HG02588 (cell line): ENCODE measurements around the gene BORCS8.

ENCODE experiments used
- ATAC-seq: cut with Tn5 transposase; IDR thresholded peaks from one replicate; pipeline ENCODE4 v1.9.1; 2021; ENCODE audit warnings: mild to moderate bottlenecking, moderate library complexity; ENCODE audit not compliant: unreplicated experiment

BORCS8 gene

DNA sequence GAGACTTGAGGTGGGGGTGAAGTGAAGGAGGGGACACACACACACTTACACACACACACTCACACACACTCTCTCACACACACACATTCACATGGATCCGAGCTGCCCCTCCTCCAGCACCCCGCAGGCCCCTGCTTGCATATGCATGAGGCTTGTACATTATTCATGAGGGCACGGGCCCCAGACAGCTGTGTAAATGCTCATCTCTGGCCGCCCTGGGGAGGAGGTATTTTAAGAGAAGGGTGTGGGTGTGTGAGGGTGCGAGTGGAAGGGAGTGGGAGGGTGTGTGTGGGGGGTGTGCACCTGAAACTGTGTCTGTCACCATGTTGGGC, 22.2 kb upstream of the BORCS8 start:
- no peak for ATAC-seq

DNA sequence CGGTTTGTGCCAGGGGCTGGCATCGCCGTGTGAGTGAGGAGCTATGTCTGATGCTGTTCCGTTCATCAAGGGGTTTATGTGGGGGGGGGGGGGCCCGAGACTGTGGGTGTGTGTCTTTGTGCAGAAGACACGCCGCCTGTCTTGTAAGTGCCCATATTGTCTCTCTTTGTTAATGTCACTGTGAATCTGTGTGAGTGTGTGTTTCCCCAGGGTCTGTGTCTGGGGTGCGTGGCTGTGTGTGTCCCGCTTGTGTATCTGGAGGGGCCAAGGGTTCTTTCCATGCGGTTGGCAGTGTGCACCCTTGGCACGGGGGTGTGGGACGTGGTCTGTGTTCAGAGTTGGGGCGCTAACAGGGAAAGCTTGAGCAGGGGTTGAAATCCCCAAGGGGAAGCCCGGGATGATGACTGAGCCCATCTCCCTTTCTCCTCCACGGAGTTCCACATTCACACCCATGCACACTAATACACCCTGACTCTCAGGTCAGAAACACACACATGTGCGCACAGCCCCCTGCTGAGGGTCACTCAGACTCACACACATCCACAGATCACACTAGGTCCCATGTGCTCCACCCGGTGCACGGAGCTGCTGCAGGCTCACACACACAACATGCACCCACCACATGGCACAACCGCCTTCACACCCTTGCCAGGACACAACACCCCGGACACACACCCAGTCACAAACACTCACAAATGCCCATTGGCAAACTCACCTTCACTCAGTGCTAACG, 21.6 kb upstream of the BORCS8 start:
- ATAC-seq, result no peak

DNA sequence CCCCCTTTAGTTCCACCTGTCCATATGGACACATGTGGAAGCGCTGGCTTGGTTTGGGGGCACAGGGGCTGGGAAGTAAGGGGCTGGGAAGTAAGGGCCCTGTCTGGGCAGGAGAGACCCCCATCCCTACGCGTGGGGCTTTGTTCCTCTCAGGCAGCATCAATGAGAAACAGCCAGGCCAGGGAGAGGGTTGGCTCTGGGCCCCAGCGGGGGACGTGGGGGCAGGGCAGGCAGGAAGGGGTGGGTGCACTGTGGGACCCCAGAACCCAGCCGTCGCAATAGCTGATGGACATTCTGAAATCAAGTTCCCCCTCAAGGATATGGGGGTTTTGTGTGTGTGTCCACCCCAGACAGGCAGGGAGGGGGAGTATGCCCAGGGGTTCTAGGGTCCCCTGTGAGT, 21.0 kb upstream of the BORCS8 start:
- no peak for ATAC-seq

DNA sequence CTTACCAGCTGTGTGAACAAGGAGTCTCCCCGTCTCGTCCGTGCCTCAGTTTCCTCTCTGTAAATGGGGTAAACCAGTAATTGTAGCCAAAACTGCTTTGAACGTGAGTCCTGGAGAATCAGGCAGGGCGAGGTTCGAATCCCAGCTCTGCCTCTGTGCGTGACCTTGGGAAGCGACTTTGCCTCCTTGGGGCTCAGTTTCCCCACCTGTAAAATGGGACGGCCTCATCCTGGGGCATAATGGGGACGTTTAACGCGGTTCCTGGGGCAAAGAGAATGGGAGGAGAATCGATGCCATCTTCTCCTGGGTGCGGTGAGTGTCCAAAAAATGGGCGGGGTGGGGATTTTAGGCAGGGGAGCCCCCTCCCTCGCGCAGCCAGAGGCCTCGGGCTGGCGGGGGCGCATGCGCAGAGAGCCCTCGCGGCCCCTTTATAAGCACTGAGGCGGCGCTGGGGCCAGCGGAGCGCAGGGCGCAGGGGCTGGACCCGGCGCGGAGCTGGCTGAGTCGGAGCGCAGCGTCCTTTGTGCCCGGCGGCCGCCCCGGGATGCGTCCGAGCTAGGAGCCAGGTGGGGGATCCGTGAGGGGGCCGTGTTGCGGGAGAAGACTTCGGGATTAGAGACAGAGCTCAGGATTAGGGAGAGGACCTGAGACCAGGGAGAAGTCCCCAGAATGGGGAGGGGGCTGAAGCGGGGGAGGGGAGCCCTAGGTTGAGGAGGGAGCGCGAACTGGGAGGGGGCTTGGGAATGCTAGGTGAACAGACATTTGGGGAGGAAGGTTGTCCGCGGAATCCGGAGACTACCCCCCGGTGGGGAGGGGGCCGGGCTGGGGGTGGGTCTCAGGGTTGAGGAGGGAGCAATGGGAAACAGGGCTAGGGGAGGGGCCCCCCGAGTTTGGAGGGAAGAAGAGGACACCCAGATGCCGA, 19.8 kb upstream of the BORCS8 start, which contains the start of gene NCAN:
NCAN (plus strand) TSS at position 460 of the 922 bp plus-strand sequence. CDS start 4,996 bp downstream, outside the sequence.
- ATAC-seq, result no peak

DNA sequence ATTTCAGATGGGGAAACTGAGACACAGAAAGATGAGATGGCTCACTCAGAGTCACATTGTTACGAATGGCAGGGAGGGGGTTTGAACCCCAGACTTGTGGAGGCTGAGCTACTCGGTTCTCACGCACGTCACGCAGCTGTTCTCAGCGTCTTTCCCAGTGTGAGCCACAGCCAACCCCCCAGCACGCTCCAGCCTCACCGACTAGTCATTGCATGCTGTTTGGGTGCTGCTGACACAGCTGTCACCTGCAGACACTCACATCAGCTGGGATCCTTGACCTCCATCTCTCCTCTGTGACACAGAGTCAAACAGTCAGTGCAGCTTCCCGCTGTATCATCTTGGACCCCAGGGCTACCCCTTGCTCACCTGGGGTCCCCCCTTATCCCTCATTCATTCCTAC, 17.4 kb upstream of the BORCS8 start:
- ATAC-seq, result no peak

DNA sequence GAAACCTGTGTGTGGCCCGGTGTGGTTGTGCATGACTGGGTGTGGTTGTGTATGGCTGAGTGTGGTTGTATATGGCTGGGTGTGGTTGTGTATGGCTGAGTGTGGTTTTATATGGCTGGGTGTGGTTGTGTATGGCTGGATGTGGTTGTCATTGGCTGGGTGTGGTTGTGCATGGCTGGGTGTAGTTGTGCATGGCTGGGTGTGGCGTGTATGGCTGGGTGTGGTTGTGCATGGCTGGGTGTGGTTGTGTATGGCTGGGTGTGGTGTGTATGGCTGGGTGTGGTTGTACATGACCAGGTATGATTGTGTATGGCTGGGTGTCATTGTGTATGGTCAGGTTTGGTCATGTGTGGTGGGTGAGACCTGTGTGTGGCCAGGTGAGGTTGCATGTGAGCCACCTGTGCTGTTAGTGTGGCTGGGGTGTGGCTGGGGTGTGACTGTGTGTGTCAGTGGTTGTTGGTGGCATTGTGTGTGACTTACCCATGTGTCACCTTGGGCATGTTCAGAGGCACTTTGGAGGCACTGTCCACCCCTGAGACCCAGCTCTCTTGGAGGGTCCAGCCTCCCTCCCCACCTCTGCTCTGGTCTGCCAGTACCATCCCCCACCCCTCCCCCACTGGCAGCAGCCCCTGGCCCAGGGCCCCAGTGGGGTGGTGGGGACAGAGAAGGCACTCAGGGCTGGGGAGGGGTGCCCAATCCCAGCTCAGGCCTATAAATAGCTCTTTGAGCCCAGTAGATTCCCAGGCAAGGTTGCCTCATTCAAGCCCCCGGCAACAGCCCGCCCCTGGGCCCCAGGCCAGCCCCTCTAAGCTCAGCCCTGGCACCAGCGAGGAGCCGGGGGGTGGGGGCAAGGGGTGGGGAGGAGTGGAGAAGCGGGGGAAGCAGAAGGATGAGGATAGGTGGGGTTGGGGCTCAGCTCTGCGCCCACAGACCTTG, 16.0 kb upstream of the BORCS8 start:
- no peak for ATAC-seq

DNA sequence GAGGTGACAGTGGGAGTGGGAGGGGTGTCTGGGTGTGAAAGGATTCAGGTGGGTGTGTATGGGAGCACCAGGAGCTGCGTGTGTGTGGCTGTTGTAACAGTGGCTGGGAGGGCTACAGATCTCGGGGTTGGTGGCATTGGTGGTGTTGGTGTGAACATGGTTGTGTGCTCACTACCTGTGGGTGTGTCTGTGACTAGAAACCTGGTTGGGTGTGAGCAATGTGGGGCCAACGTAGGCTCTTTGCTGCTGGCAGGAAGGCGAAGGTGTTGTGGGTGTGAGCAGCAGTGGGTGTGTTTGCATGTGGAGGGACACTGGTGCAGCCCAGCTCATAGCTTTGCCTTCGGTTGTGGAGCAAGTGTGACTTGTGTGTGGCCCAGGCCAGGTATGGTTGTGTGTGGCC, 15.0 kb upstream of the BORCS8 start:
- ATAC-seq, result no peak

DNA sequence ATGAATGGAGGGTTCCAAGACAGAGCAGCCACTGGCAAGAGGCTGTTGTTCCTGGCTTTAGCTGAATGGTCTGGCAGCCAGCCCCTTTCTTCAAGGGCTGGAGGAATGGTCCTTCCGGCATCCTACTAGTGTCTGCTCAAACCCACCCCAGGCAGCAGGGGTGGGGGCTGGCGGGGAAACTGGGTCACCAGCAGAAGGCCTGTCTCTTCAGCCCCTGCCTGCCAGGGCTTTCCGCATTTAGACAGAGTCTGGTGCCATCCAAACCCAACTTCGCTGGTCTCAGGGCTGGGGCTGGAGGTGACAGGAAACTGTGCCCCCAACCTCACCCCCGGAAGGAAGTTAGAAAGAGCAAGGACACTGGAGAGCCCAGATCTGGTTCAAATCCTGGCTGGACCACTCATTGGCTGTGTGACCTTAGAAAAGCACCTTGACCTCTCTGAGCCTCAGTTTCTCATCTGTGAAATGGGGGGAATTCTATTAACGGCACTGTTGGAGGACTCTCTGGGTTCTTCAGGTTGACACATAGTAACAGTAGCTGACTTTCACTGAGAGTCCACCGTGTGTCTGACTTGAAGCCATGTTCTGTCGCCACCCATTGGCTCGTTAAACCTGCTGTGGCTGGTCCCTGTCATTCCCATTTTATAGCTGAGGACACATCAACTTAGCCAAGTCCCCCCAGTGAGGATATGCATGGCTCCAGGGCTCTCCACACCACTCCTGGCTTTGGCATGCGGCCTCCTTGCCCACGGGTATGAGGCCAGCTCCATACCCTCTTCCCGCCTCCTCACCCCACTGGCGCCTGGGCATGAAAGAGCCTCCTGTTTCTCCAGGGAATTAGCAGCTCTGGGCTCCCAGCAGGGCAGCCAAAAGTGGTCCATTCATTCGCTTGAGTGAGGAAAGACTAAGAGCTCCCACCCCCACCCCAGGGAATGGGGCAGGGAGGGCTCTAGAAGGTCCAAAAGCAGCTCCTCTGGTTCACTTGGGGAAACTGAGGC, 13.8 kb upstream of the BORCS8 start:
- no peak for ATAC-seq

DNA sequence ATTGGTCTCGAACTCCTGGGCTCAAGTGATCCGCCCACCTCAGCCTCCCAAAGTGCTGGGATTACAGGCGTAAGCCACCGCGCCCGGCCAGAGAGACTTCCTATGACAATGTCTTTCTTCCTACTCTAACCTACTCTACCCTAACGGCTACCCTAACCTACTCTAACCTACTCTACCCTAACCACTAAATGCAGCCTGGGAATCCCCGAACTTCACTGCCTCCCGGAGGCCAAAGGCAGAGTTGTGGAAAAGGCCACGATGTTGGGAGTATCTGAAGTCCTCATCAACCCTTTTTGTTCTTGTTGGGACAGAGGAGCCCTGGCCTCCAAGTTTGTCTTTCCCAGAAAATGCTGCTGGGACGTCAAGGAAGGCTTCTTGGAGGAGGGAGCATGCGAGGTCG, 12.2 kb upstream of the BORCS8 start:
- ATAC-seq, result no peak

DNA sequence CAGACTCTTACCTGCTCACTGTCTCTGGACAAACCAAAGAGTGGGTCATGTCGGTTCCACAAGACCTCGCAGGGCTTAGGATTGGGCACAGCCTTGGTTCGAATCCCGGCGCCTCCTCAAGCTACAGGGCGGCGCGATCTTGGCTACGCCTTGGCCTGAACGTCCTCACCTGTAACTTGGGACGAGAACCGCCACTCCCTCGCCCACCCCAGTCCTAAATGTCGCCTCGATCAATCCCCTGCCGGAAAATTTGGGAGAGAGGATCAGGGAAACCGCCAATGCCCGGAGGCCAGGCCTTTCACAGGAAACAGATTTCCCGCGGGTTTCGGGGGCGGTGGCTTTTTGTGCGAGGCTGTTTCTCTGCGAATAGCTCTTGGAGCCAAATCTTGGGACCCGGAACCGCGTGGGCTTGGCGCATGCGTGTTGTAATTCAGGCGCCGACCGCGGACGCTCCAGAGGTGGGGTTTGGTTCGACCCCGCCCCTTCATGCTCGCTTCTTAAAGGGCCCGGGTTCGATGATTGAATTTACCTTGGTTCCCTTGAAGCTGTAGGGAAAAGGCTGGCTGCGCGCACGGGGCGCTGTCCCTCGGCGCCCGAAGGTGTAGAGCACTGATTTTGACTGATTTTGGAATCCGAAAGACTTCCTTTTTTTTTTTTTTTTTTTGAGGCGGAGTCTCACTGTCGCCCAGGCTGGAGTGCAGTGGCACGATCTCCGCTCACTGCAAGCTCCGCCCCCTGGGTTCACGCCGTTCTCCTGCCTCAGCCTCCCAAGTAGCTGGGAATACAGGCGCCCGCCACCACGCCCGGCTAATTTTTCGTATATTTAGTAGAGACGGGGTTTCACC, 11.3 kb upstream of the BORCS8 start, which contains the start of gene NR2C2AP:
NR2C2AP (minus strand) TSS at position 403 of the 845 bp plus-strand sequence; CDS start at position 49, 354 bp downstream.
- ATAC-seq, result peak; percentile 59

DNA sequence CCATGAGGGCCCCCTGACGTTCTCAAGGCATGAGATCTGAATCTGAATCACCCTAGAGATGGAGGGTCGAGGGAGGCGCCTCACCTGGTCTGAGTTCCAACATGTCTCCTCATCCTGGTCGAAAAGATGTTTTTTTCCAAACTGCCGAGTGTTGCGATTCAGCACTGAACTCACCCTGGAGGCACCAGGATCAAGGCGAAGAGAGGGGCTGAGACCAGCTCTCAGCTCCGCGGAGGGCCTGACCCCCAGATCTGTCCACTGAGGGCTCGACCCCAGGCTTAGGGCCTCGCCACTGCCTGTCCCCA, 10.7 kb upstream of the BORCS8 start:
- ATAC-seq, result peak; percentile 8

DNA sequence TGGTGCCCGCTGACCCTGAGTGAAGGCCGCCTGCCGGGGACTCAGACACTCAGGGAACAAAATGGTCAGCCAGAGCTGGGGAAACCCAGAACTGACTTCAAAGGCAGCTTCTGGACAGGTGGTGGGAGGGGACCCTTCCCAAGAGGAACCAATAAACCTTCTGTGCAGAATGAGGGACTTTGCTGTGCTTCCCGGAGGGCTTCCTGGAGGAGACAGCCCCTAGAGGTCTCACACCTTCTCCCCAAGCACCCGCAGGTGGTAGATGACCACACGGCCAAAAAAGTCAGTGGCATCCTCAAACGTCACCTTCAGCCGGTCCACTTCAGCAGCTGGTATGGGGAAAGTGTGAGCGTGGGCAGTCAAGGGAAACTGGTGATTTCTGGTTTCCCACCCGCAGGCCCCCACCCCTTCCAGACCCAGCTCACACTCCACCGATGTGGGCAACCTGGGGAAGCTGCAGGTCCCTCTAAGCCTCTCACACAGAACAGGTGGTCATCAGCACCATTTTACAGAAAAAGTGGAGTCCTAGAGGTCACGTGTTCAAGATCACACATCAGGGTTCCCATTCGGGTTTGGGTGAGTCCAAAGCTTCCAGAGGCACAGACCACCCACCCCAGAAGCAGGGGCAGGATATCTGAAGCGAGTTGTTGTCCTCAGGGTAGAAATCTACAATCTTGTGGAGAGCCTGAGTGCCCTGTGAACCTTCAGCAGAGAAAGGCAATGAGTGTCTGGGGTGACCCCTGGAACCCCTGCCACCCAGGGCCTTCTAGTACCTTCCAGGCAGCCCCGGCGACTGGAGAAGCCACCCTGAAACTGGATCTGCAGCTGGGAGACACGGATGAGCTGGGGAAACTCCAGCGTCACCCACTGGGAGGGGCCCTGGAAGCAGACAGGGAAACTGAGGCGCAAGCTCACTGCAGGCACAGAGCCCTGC, 10.0 kb upstream of the BORCS8 start:
- no peak for ATAC-seq

DNA sequence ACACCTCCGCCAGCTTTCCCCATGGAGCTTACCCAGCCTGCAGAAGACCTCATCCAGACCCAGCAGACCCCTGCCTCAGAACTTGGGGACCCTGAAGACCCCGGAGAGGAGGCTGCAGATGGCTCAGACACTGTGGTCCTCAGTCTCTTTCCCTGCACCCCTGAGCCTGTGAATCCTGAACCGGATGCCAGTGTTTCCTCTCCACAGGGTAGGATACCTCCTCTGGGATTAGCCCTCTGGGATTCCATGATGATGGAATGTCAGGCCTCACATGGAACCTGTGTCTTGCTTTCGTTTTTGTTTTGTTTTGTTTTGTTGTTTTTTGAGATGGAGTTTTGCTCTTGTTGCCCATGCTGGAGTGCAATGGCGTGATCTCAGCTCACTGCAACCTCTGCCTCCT, 2.0 kb upstream of the BORCS8 start:
- ATAC-seq, result no peak

DNA sequence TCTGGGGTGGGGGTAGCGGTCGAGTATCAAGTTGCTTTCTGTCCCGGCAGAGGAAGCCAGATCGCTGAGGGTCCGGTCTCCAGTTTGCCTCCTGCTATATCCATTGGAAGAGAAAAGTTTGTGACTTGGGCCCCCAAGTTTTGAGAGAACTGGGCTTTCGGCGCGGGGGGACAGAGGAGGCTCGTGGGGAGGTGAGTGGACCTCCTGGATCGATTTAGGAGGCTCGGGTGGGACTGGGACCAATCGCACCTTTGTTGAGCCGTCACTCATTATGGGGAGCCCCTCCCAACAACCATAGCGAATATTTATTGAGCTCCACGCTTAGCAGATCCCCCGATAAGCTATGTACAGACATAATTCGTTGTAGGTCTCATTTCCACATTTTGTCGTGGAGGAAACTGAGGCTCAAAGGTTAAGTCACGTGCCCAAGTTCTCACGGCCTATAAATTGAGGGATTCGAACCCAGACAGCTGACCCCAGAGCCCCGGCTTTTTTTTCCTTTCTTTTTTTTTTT, 1.0 kb upstream of the BORCS8 start:
- ATAC-seq, result no peak

DNA sequence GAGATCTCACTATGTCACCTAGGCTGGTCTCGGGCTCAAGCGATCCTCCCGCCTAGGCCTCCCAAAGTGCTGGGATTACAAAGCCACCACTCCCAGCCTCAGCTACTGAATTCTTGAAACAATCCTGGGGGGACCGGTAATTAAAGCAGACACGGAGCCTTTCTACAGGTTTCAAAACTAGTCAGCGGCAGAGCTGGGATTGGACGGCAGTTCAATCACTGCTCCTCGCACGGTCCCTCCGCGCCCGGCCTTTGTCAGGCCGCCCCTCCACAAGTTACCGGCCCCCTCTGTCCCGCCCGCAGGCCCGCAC, 229 bp downstream of the BORCS8 start:
- ATAC-seq, result no peak

DNA sequence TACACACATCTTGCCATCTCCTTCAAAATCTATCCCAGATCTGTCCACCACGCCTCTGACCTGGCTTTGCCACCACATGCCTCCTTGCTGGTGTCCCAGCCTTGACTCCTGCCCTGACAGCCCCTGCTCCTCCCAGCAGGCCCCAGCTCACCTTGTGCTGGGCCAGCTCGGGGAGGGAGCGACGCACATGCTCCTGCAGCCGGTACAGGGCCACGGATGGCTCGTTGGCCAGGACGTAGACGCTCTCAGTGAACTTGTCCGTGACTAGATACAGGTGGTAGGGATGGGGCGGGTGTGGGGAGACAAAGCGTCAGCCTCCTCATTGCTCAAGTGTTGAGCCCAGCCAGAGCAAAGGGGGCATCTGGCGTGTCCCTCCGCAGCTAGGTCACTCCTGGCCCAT, 5.2 kb downstream of the BORCS8 start:
- no peak for ATAC-seq

DNA sequence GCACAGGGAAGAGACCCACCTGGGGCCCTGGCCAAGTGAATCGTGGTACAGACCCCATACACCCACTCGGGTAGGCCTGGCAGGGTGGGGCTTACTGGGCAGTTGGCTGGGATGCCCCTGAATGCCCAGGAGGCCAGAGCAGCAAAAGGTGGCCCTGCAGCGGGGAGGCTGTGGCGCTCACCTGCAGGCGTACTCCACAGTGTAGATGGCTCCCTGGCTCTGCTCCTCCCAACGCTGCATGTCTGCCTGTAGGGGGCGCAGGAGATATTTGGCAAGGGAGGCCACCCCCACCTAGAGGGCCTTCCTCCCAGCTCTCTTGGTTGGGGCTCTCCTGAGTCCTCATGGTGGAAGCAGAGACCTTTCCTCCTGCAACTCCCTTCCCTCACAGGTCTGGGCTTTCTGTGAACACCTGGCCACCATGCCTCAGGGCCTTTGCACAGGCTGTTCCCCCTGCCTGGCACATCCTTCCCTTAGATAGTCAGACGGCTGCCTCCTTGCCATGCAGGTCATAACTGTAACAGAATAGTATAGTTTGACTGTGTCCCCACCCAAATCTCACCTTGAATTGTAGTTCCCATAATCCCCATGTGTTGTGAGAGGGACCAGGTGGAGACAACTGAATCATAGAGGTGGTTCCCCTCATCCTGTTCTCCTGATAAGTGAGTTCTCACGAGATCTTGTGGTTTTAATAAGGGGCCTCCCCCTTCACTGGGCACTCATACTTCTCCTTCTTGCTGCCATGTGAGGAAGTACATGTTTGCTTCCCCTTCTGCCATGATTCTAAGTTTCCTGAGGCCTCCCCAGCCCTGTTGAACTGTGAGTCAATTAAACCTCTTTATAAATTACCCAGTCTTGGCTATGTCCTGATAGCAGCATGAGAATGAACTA, 5.9 kb downstream of the BORCS8 start:
- no peak for ATAC-seq
